Measurements from ENCODE around the gene CAMSAP2.

Gene CAMSAP2

DNA sequence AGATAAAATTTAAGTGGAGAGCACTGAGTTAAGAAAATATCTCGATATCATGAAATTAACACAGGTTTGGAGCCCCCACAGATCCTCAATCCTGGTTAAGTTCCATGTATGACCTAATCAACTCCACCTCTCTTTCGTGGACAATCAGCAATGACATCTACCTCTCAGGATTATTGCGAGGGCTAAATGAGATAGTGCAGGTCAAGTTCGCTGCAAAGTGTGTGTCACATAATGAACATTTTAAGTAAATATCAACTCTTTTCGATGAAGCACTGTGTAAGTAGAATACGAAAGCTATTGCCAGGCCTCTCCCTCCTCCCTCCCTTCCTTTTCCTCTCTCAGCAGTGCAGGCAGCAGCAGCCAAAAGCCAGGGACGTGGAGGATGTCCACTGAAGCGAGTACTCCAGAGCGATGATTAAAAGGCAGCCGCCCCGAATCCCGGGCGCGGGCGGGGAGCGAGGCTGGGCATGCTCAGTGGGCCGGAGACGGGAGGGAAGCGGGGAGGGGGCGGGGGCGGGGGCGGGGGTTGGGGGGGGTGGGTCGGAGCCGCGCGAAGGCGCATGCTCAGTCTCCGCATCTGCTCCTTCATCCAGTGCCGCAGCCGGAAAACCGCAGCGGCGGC, at the start of gene CAMSAP2:
Gene CAMSAP2 (plus strand): TSS at position 567 of the 622 bp plus-strand sequence. CDS start 935 bp downstream, outside the sequence.
- DNase-seq, result peak; percentile 17

DNA sequence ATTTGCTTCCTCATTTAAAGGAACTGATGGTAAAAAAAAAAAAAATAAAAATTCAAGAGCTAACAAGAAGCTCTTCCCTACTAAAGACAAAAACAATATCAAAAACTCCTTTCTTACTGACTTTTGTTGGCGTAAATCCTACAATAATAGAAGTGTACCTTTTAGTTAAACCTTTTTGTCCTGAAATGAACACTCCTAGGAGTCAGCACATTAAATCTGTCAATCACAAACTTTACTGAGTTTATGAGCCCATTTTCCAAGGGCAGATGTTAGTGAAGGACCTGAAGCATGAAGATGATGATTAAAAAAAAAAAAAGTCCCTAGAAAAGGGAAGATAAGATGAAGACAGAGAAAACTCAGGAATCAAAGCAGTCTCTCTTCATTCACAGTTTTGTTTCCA, 46.4 kb upstream of the CAMSAP2 start:
- DNase-seq, result no peak

- no peak for DNase-seq
Measured at GRCh38 chr1:200693327-200693726, 45.4 kb upstream of the CAMSAP2 start.

- no peak for DNase-seq
Measured at GRCh38 chr1:200694738-200695137, 44.0 kb upstream of the CAMSAP2 start.

DNA sequence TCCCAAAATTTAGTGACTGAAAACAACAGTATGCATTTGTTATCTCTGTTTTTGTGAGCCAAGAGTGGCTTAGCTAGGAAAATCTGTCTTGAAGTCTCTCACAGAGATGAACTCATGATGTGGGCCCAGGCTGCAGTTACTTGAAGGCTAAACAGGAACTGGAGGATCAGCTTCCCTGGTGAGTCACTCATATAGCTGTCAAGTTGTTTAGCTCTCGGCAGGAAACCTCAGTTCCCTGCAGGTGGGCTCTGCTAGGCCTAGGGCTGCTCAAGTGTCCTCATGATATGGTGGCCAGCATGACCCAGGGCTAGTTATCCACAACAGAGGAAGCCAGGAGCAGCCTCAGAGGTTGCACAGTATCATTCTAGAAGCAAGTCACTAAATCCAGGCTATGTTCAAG, 38.8 kb upstream of the CAMSAP2 start:
- no peak for DNase-seq

- DNase-seq, result no peak
Measured at GRCh38 chr1:200704986-200705500, 33.6 kb upstream of the CAMSAP2 start.

DNA sequence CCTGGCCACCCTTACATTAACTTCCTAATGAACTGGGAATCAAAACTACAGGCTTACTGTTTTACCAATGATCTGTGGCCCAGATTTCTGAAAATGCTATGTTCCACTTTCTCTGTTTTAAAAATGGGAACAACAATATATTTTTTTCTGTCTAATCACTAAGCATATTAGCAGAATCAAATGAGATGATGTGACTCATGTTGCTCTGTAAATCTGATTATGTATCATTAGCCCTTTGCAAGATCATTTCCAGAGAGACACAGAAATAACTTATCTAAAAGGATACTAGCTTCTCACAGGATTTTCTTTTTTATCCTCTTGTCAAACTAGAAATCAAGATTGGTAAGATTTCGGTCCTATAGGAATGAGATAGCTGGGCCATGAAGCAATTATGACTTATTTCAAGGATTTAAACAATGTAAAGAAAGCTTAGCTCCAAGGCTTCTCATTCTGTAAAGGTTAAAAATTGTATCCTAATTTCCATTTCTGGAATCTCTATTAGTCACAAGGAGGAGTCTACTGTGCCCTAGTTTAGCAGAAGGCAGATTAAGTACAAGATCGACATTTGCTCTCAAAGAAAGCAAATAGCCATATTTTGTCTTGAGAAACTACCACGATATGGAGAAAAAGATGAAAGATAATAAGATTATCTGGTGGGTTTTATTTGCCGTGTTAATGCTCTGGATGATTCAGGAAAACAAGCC, 32.4 kb upstream of the CAMSAP2 start:
- no peak for DNase-seq

- DNase-seq, result no peak
Measured at GRCh38 chr1:200707116-200707515, 31.6 kb upstream of the CAMSAP2 start.

- no peak for DNase-seq
Measured at GRCh38 chr1:200708161-200708560, 30.5 kb upstream of the CAMSAP2 start.

DNA sequence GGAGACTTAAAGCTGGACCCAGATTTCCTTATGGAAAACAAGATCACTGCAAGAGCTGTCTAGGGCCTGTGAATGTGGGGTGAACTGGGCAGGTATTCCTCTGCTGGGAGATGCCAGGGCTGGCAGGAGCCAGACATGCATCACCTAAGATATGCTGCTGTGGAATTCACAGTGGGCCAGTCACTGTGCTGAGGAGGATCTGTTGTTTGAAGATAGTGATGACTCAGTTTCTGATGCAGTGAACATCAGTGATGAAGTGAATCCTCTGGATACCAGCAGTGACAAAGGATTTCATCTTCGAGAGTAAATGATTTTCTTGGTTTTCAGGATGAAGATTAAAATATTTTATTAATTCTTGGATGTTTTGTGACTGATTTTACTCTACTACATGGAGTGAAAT, 29.9 kb upstream of the CAMSAP2 start:
- no peak for DNase-seq

DNA sequence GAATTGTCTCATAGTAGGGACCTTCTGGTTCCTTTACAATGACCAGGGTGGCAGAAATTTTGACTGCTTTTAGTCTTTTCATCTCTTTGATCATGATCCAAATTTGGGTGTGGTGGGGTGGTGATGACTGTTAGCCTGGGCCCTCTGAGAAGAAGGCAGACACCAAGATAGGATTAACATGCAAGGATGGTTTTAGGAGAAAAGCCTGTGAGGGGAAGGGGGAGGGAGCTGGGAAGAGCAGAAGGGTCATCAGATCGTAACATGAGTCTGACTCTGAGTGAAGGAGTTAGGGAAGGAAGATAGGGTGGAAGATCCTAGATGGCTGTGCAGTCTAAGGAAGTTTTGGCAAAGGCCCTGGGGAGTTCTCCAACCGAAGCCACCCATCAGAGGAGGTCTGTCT, 28.5 kb upstream of the CAMSAP2 start:
- DNase-seq, result no peak

GRCh38 chr1:200714504-200715187, 24.0 kb upstream of the CAMSAP2 start:
- no peak for DNase-seq

DNA sequence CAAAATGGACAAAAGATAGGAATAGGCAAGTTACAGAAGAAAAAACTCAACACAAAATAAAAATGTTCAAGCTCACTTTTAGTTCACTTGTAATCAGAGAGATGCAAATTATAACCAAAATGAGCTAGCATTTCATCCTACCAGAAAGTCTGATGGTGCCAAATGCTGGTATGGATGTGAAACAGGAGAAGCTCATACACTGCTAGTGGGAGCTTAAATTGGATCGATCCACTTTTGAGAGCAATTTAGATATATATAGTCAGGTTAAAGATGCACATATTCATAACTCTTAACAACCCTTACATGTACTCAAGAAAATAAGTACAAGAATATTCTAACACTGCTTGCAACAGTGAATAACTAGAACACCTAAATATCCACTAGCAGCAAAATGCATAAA, 18.5 kb upstream of the CAMSAP2 start:
- no peak for DNase-seq

DNA sequence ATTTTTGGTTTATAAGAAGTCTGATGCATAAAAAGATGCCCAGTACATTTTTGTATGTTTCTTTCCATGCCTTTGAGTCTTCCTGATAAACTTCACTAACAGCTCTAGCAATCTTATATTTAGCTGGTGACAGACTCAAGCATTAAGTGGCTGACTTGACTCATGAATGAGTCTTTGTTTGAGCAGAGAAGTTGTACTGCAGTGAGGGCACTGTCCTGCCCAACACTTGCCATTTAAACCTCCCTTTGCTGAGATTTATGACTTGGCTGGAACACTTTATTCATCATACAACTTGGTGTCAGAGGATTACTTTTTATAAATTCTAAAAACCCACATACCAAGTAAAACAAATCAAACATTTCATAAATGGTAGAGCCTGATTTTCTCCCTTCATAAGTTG, 14.6 kb upstream of the CAMSAP2 start:
- DNase-seq, result no peak

- DNase-seq, result no peak
Measured at GRCh38 chr1:200727257-200727656, 11.4 kb upstream of the CAMSAP2 start.

- DNase-seq, result no peak
Measured at GRCh38 chr1:200729863-200730262, 8.8 kb upstream of the CAMSAP2 start.

GRCh38 chr1:200731654-200732332, 6.9 kb upstream of the CAMSAP2 start:
- no peak for DNase-seq

GRCh38 chr1:200732438-200732837, 6.3 kb upstream of the CAMSAP2 start:
- DNase-seq, result no peak

DNA sequence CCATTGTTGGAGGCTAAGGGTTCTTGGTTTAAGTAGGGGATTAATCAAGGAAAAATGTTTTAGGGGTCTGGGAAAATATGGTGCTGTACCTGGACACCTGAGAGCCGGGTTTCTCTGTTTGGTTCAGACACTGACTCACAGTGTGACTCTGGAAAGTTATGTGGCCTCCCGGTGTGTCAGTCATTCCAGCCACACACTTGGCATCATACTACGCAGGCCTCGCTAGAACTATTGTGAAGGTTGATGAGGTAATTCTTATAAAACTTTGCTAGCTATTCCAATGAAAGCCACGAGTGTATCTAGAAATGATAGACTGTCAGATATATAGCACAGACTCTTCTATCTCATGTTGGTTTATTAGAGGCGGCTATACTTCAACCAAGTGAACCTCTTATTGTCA, 4.8 kb upstream of the CAMSAP2 start:
- no peak for DNase-seq

GRCh38 chr1:200737647-200738291, 924 bp upstream of the CAMSAP2 start:
- DNase-seq, result no peak

DNA sequence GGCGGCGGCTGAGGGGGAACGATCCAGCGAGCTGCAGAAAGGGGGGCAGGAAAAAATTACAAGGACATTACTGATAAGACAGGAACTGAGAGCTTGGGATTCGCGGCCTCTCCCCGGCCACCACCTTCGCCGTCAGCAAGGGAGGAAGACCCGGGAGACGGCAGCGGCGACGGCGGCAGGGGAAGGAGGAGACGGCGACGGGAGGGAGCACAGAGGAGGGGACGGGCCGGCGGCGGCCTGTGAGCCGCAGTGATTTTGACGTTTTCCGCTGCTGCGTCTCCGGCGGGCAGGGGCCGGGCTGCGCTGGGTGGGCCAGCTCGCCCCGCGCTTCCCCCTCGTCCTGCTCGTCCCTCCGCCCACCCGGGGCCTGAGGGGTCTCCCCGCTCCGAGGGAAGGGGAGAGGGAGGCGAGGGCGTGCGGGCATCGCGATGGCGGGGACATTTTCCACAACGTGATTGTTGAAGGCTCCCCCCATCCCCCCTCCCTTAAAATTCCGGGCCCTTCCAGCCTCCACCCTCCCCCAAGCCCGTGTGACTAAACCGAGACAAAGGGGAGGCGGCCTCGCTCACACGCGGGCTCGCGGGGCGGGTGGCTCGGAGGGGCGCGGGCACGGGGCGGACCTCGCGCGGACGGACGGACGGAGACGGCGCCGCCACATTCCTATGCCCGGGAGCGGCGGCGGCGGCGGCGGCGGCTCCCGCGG, 407 bp downstream of the CAMSAP2 start:
- no peak for DNase-seq

Data from MV-4-11 (cell line).